Ovary (tissue), 3 donors: ENCODE measurements around the gene SEC62.

Experiments used
- POLR2A ChIP-seq: fragments of 450-650 bp; IDR thresholded peaks from one replicate; pipeline ENCODE4 v1.6.1; 2017; ENCODE audit warnings: antibody characterized with exemption, mild to moderate bottlenecking, moderate library complexity
- TF ChIP-seq, protein P1 (sequence below), 3 donors: fragments of 450-650 bp in 2 of 3; fragments of 200-600 bp in 1 of 3; IDR thresholded peaks; one replicate each; pipeline versions ENCODE4 v1.5.1 to v1.8.0; 2016 to 2022; ENCODE audit warnings: antibody characterized with exemption in 3 of 3, mild to moderate bottlenecking in 1 of 3
- donor health status: DM: no; HTN: no; CAD: no.

DNA sequence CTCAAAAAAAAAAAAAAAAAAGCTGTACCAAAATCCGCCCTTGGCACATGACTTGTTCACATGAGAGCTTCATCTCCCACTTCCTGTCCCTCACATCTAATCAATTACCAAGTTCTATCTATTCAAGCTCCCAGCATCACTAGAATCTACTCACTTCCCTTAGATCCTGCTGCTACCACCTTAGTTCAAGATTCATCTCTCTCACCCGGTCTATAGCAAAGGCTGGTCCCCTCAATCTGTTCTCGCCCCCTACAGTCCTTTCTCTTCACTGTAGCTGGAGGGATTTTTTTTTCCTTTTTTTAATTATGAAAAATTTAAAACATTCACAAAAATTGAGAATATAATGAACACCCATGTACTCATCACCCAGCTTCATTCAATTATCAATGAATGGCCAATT lies 54.5 kb downstream of the SEC62 start:
- TF ChIP-seq, protein P1, sequence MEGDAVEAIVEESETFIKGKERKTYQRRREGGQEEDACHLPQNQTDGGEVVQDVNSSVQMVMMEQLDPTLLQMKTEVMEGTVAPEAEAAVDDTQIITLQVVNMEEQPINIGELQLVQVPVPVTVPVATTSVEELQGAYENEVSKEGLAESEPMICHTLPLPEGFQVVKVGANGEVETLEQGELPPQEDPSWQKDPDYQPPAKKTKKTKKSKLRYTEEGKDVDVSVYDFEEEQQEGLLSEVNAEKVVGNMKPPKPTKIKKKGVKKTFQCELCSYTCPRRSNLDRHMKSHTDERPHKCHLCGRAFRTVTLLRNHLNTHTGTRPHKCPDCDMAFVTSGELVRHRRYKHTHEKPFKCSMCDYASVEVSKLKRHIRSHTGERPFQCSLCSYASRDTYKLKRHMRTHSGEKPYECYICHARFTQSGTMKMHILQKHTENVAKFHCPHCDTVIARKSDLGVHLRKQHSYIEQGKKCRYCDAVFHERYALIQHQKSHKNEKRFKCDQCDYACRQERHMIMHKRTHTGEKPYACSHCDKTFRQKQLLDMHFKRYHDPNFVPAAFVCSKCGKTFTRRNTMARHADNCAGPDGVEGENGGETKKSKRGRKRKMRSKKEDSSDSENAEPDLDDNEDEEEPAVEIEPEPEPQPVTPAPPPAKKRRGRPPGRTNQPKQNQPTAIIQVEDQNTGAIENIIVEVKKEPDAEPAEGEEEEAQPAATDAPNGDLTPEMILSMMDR (IDR thresholded peaks at IDR 0.05): no peak
- TF ChIP-seq POLR2A: no peak
